Breast epithelium (tissue), 3 donors: ENCODE results near the gene PCBP4.

Experiments used
- CTCF ChIP-seq, 3 donors: fragments of 450-650 bp; IDR thresholded peaks; one replicate each; pipeline ENCODE4 v1.5.1; 2016 to 2017; ENCODE audit warnings: antibody characterized with exemption in 3 of 3, mild to moderate bottlenecking in 3 of 3, moderate library complexity in 3 of 3
- POLR2A ChIP-seq: fragments of 450-650 bp; IDR thresholded peaks from one replicate; pipeline ENCODE4 v1.6.1; 2016; ENCODE audit warnings: antibody characterized with exemption, mild to moderate bottlenecking, moderate library complexity
- POLR2AphosphoS5 ChIP-seq, 3 donors: sonication (generic); formaldehyde crosslinking; IDR thresholded peaks; one replicate each; pipeline ENCODE4 v1.6.1; 2017; ENCODE audit warnings: antibody characterized with exemption in 3 of 3

DNA sequence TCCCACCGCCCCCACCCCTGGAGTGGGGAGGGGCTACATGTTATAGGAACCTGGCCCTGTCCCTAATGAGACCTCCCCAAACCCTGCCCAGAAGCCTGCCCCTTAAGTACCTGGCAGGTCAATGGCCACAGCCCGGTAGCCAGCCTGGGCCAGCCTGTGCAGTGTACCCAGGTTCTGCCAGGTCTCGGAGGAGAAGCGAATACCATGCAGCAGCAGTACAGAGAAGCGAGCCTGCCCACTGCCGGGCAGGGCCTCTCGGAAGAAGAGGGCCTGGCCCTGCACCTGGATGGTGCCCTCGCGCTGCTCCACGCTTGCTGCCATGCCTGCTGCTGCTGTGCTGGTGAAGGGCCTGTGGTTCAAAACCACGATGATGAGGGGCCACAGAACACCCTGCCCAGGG lies 4.1 kb upstream of the PCBP4 start:
- no peak for TF ChIP-seq POLR2AphosphoS5 (IDR thresholded peaks at IDR 0.05)
- no peak for TF ChIP-seq CTCF (IDR thresholded peaks at IDR 0.05)
- TF ChIP-seq POLR2A = no peak
